Thyroid gland (tissue), 4 donors: Measurements from ENCODE around the gene TSTD2. TPM values are rescaled to one million over a fixed set of nuclear protein-coding genes. Genes with fewer than 3 reads are reported as not detected.

Source experiments
- DNase-seq, 2 donors: peaks; one replicate each; pipeline ENCODE4 v3.0.0-alpha.2; 2019
- H3K27ac ChIP-seq, 3 donors: fragments of 200-600 bp; sonication (generic); 1 replicate in 2 of 3; 2 replicates in 1 of 3; pipeline ENCODE4 v1.5.1; 2016 to 2019; ENCODE audit warnings: mild to moderate bottlenecking in 1 of 3, moderate library complexity in 1 of 3
- H3K27me3 ChIP-seq: fragments of 200-600 bp; sonication (generic); one replicate; pipeline ENCODE4 v1.5.1; 2019
- H3K36me3 ChIP-seq, 2 donors: fragments of 200-600 bp; sonication (generic); one replicate each; pipeline ENCODE4 v1.5.1; 2016 to 2019
- H3K4me1 ChIP-seq, 2 donors: fragments of 200-600 bp; sonication (generic); one replicate each; pipeline ENCODE4 v1.5.1; 2017 to 2019
- H3K4me3 ChIP-seq, 3 donors: fragments of 200-600 bp; sonication (generic); replicated peaks in 1 of 3; 1 replicate in 2 of 3; 2 replicates in 1 of 3; pipeline ENCODE4 v1.5.1; 2016; ENCODE audit warnings: mild to moderate bottlenecking in 1 of 3
- H3K9me3 ChIP-seq: fragments of 200-600 bp; sonication (generic); one replicate; pipeline ENCODE4 v1.5.1; 2017
- POLR2A ChIP-seq, 2 donors: fragments of 450-650 bp; IDR thresholded peaks; one replicate each; pipeline ENCODE4 v1.6.1; 2017; ENCODE audit warnings: antibody characterized with exemption in 2 of 2, mild to moderate bottlenecking in 2 of 2, moderate library complexity in 1 of 2
- WGBS, 2 donors: methylation state at CpG; one replicate each; pipeline ENCODE4 v1.1.5; 2017; 5-methylcytosine and 5-hydroxymethylcytosine counted together
- intact Hi-C: fragments of 100-400 bp; cut with DNase I; formaldehyde crosslinking; loops from one replicate; pipeline ENCODE4 v1.15.1; 2023
- total RNA-seq, 4 donors: library from RNA; depleted of rRNA; stranded (reverse); fragments of >200 nt; gene quantifications; one replicate each; pipeline ENCODE4 v1.2.3, GENCODE V29; 2016
- TF ChIP-seq, protein P1 (sequence below), 6 experiments: fragments of 200-600 bp in 3 of 6; fragments of 450-650 bp in 3 of 6; sonication (generic) in 3 of 6; IDR thresholded peaks; one replicate each; pipeline ENCODE4 v1.5.1; 2016 to 2019; ENCODE audit warnings: antibody characterized with exemption in 6 of 6, mild to moderate bottlenecking in 2 of 6, inconsistent platforms in 1 of 6, moderate library complexity in 1 of 6

Gene TSTD2
- total RNA-seq, 4 donors from 2014 or later: 34.1 to 53.1 (median 34.7) TPM

DNA sequence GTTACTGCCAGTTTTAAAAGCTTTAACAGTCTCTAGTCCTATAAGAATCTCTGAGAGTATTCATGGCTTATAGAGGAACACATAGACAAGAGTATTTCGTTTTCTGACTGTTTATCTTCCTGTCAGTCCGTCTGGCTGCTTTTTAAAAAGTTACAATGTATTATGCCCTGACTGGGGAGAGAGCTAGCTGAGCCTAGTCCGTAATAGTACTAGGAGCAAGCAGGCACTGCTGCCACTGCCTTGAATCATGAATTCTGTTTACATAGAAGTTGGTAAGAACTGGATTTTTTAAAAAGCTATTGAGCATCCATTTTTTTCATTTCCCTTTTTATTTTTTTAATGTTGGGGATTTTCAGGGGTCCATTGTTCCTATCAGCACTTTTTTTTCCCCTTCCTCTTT, 37.4 kb upstream of the TSTD2 start:
- Histone ChIP-seq H3K36me3 (peaks cover 57 to 67% of the 10 kb centered on the region in 2 donors), H3K27me3 (no peaks in the 10 kb centered on the region), H3K4me1 (peaks cover 14% of the 10 kb centered on the region in 2 donors), H3K9me3 (no peaks in the 10 kb centered on the region), H3K27ac (peak overlapping the region in 1 of 3 donors; percentile 87), H3K4me3 (no peak overlapping the region)
- DNase-seq: no peak
- WGBS, 2 donors: 92 to 93% methylated on average over 3 of the region's 3 CpGs
- TF ChIP-seq, protein P1, sequence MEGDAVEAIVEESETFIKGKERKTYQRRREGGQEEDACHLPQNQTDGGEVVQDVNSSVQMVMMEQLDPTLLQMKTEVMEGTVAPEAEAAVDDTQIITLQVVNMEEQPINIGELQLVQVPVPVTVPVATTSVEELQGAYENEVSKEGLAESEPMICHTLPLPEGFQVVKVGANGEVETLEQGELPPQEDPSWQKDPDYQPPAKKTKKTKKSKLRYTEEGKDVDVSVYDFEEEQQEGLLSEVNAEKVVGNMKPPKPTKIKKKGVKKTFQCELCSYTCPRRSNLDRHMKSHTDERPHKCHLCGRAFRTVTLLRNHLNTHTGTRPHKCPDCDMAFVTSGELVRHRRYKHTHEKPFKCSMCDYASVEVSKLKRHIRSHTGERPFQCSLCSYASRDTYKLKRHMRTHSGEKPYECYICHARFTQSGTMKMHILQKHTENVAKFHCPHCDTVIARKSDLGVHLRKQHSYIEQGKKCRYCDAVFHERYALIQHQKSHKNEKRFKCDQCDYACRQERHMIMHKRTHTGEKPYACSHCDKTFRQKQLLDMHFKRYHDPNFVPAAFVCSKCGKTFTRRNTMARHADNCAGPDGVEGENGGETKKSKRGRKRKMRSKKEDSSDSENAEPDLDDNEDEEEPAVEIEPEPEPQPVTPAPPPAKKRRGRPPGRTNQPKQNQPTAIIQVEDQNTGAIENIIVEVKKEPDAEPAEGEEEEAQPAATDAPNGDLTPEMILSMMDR (IDR thresholded peaks at IDR 0.05): no peak
- TF ChIP-seq POLR2A (IDR thresholded peaks at IDR 0.05): no peak
- intact Hi-C loops: no loop called here

DNA sequence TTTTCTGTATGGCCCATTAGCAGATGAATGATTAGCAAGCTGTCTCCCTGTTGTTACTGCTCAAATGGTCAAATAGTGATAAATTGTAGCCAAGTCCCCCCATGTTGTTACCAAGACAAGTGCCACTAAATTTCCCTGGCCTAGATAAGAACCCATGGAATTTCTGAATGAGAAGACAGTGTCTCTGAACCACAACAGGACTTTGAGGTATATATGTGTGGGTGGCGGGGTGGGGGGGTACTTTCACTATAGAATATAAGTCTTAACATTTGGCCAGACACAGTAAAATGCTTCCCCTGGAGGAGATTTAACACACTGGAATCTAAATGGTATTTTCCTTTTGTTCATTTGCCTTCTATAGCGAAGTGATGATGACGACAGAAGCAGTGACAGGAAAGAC, 35.3 kb upstream of the TSTD2 start:
- intact Hi-C loops: no loop called here
- TF ChIP-seq, protein P1 (IDR thresholded peaks at IDR 0.05): no peak
- TF ChIP-seq POLR2A (IDR thresholded peaks at IDR 0.05): no peak
- H3K36me3 ChIP-seq: peaks cover 50 to 63% of the 10 kb centered on the region in 2 donors
- H3K4me1 ChIP-seq: peaks cover 14% of the 10 kb centered on the region in 2 donors
- H3K27me3 ChIP-seq: no peaks in the 10 kb centered on the region
- no peak for DNase-seq
- no peak overlapping the region for H3K4me3 ChIP-seq
- peak overlapping the region; percentile 48 to 87 (median 84) for H3K27ac ChIP-seq
- 57 to 62% methylated on average over 3 of the region's 3 CpGs for WGBS, 2 donors
- H3K9me3 ChIP-seq: no peaks in the 10 kb centered on the region

DNA sequence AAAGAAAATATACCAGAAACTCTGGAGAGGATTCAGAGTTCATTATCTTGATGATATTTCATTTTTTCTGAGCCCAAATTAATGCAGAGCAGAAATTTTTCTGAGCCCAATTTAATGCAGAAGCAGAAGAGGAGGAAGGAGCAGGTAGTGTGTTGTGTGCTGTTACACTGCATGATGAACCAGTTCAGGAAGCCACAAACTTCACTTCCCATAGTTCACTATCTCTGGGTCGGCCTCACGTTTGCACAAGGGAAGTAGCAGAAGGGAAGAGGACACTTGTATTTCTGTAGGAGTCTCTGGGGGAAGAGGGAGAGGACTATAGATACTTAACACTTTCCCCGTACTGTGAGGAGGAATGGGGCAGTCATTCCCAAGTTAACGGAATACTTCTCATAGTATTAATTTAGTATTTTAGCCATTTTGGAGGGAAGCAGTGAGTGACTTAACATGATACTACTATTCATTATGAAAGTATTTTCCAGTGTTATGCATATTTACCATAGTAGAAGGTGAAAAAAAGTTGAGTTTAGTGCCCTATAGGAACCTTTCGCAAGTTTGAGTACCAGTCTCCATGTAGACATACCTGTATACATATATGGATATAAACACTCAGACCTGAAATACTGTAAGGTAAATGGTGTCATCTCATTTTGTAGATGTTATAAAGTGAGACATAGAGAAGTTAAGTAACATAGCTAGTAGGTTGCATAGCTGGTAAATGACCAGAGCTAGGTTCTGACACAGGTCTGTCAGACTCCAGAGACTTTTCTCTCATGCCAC, 33.9 kb upstream of the TSTD2 start:
- TF ChIP-seq, protein P1 (IDR thresholded peaks at IDR 0.05): no peak
- no peak for TF ChIP-seq POLR2A (IDR thresholded peaks at IDR 0.05)
- H3K27ac ChIP-seq: peak overlapping the region in 1 of 3 donors; percentile 87
- peaks cover 14% of the 10 kb centered on the region in 2 donors for H3K4me1 ChIP-seq
- H3K4me3 ChIP-seq: no peak overlapping the region
- H3K9me3 ChIP-seq: no peaks in the 10 kb centered on the region
- H3K36me3 ChIP-seq: peaks cover 37 to 57% of the 10 kb centered on the region in 2 donors
- intact Hi-C loops: no loop called here
- no peaks in the 10 kb centered on the region for H3K27me3 ChIP-seq
- DNase-seq: no peak
- 83% methylated on average over 5 of the region's 5 CpGs for WGBS, 2 donors

DNA sequence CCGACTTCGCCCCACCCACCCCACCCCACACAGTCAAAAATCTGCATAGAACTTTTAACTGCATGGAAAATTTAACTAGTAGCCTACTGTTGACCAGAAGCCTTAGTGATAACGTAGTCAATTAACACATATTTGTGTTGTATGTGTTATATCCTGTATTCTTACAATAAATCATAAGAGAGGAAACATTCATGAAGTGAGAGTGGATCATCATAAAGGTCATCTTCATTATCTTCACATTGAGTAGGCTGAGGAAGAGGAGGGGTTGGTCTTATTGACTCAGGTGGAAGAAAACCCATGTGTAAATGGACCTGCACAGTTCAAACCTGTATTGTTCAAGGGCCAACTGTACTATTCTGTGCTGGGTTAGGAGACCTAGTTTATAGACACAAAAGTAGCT, 32.6 kb upstream of the TSTD2 start:
- intact Hi-C loops: no loop called here
- no peak for TF ChIP-seq POLR2A (IDR thresholded peaks at IDR 0.05)
- TF ChIP-seq, protein P1 (IDR thresholded peaks at IDR 0.05): no peak
- H3K27ac ChIP-seq: no peak overlapping the region
- peaks cover 14% of the 10 kb centered on the region in 2 donors for H3K4me1 ChIP-seq
- no peaks in the 10 kb centered on the region for H3K27me3 ChIP-seq
- WGBS, 2 donors: 93 to 96% methylated on average over 3 of the region's 3 CpGs
- no peak for DNase-seq
- H3K4me3 ChIP-seq: no peak overlapping the region
- peaks cover 27 to 53% of the 10 kb centered on the region in 2 donors for H3K36me3 ChIP-seq
- no peaks in the 10 kb centered on the region for H3K9me3 ChIP-seq

DNA sequence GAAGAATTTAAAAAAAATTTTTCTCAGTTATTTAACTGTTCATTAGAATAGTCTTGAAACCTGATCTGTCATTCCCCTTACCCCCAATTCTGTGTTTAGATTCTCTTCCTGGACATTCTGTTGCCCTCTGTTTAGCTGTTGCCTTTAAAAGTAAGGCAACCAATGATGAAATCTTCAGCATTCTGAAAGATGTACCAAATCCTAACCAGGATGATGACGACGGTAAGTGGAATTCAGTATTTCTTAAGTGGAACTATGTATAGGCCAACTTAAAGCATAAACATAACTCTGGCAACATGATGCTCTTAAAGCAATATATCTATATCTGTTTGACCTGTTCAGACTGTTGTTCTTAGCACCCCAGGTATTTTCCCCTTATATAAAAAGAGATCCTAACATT, 27.7 kb upstream of the TSTD2 start:
- Histone ChIP-seq H3K36me3 (peaks cover 26 to 48% of the 10 kb centered on the region in 2 donors), H3K4me3 (no peak overlapping the region), H3K27ac (no peak overlapping the region), H3K4me1 (no peaks in the 10 kb centered on the region), H3K9me3 (no peaks in the 10 kb centered on the region), H3K27me3 (no peaks in the 10 kb centered on the region)
- WGBS, 2 donors: 95 to 99% methylated on average over 2 of the region's 2 CpGs
- no peak for DNase-seq
- TF ChIP-seq POLR2A (IDR thresholded peaks at IDR 0.05): no peak
- TF ChIP-seq, protein P1 (IDR thresholded peaks at IDR 0.05): no peak
- intact Hi-C loops: no loop called here
